IMR-90 (cell line): ENCODE data around the gene KIF16B. TPM values are rescaled to one million over a fixed set of nuclear protein-coding genes. Genes with fewer than 3 reads are reported as not detected.

Source experiments
- ATAC-seq: fragments of 200-7000 bp; cut with Tn5 transposase; 2 replicates; pipeline ENCODE4 v1.9.1; 2020; ENCODE audit warnings: low read depth, mild to moderate bottlenecking, moderate library complexity
- BruUV-seq: library from RNA; stranded (reverse); fragments of 400-500 nt; replicated peaks from 2 replicates; lab custom pipeline; 2021; lab: Mats Ljungman, UMichigan
- CTCF ChIA-PET: fragments of 300-600 bp; formaldehyde crosslinking; extraction: SDS; loops from one replicate; lab custom pipeline; 2021; ENCODE audit warnings: antibody characterized with exemption; lab: Yijun Ruan, JAX
- POLR2A ChIA-PET: fragments of 300-600 bp; sonication (Branson Sonifier 250); formaldehyde crosslinking; loops from one replicate; lab custom pipeline; 2022; ENCODE audit warnings: antibody characterized with exemption; ENCODE audit not compliant: unreplicated experiment; lab: Charles Lee
- DNase-seq: peaks from one replicate; pipeline ENCODE4 v3.0.0; 2013
- H2AFZ ChIP-seq: replicated peaks from 2 replicates; pipeline ENCODE3; 2013; ENCODE audit warnings: low read length, mild to moderate bottlenecking; ENCODE audit not compliant: poor library complexity
- H2AK5ac ChIP-seq: 2 replicates; pipeline ENCODE4 v1.6.1; 2013; ENCODE audit warnings: low read depth, low read length, inconsistent platforms
- H2AK9ac ChIP-seq: replicated peaks from 2 replicates; pipeline ENCODE3; 2013; ENCODE audit warnings: mild to moderate bottlenecking, low read depth, low read length, moderate library complexity; ENCODE audit not compliant: poor library complexity
- H2BK120ac ChIP-seq: 2 replicates; pipeline ENCODE4 v1.6.1; 2013; ENCODE audit warnings: low read depth, low read length, inconsistent platforms
- H2BK15ac ChIP-seq: 3 replicates; pipeline ENCODE4 v1.6.1; 2013; ENCODE audit warnings: low read depth, low read length, inconsistent platforms
- H2BK20ac ChIP-seq: 2 replicates; pipeline ENCODE4 v1.6.1; 2013; ENCODE audit warnings: low read depth, mild to moderate bottlenecking, inconsistent platforms, low read length, moderate library complexity
- H2BK5ac ChIP-seq: 2 replicates; pipeline ENCODE4 v1.6.1; 2013; ENCODE audit warnings: mild to moderate bottlenecking, low read depth, low read length, inconsistent platforms; ENCODE audit not compliant: poor library complexity, severe bottlenecking
- H3K14ac ChIP-seq: replicated peaks from 2 replicates; pipeline ENCODE4 v1.6.1; 2013; ENCODE audit warnings: low read depth, low read length, inconsistent platforms
- H3K18ac ChIP-seq: 2 replicates; pipeline ENCODE4 v1.6.1; 2013; ENCODE audit warnings: low read depth, low read length, control low read depth
- H3K23ac ChIP-seq: 2 replicates; pipeline ENCODE4 v1.6.1; 2013; ENCODE audit warnings: low read depth, low read length, inconsistent platforms
- H3K27ac ChIP-seq: 2 replicates; pipeline ENCODE4 v1.5.1; 2013; ENCODE audit warnings: mild to moderate bottlenecking, control low read depth, low read length; ENCODE audit not compliant: insufficient read depth
- H3K27me3 ChIP-seq: 2 replicates; pipeline ENCODE4 v1.6.1; 2013; ENCODE audit warnings: low read length; ENCODE audit not compliant: control insufficient read depth, insufficient read depth
- H3K36me3 ChIP-seq: 2 replicates; pipeline ENCODE4 v1.6.1; 2013; ENCODE audit warnings: low read length, mixed read lengths; ENCODE audit not compliant: control insufficient read depth, insufficient read depth
- H3K4ac ChIP-seq: 2 replicates; pipeline ENCODE4 v1.6.1; 2013; ENCODE audit warnings: low read depth, low read length, inconsistent platforms
- H3K4me1 ChIP-seq: 2 replicates; pipeline ENCODE4 v1.6.1; 2013; ENCODE audit warnings: low read length, mixed read lengths; ENCODE audit not compliant: control insufficient read depth, insufficient read depth
- H3K4me2 ChIP-seq: 2 replicates; pipeline ENCODE4 v1.6.1; 2013; ENCODE audit warnings: low read depth, mild to moderate bottlenecking, control low read depth, low read length, moderate library complexity
- H3K4me3 ChIP-seq: 2 replicates; pipeline ENCODE4 v1.5.1; 2013; ENCODE audit warnings: low read depth, mild to moderate bottlenecking, control low read depth, low read length, moderate library complexity; ENCODE audit not compliant: insufficient read depth
- H3K56ac ChIP-seq: 2 replicates; pipeline ENCODE4 v1.6.1; 2013; ENCODE audit warnings: low read length, inconsistent platforms; ENCODE audit not compliant: insufficient read depth; ENCODE audit errors: extremely low read depth
- H3K79me1 ChIP-seq, 2 experiments: 2 replicates each; pipeline ENCODE4 v1.6.1; 2013; ENCODE audit warnings: low read length in 2 of 2, inconsistent platforms in 1 of 2, low read depth in 1 of 2
- H3K9ac ChIP-seq: 2 replicates; pipeline ENCODE4 v1.6.1; 2013; ENCODE audit warnings: low read depth, low read length, control low read depth
- H3K9me1 ChIP-seq: 2 replicates; pipeline ENCODE4 v1.6.1; 2013; ENCODE audit warnings: low read length, inconsistent platforms; ENCODE audit not compliant: insufficient read depth
- H3K9me3 ChIP-seq: 2 replicates; pipeline ENCODE4 v1.6.1; 2013; ENCODE audit warnings: low read length; ENCODE audit not compliant: control insufficient read depth, insufficient read depth
- H4K20me1 ChIP-seq: 2 replicates; pipeline ENCODE4 v1.6.1; 2013; ENCODE audit warnings: low read length, inconsistent platforms; ENCODE audit not compliant: insufficient read depth
- H4K5ac ChIP-seq: 2 replicates; pipeline ENCODE4 v1.6.1; 2013; ENCODE audit warnings: mild to moderate bottlenecking, low read depth, low read length, control low read depth
- H4K8ac ChIP-seq, 2 experiments: 2 replicates each; pipeline ENCODE4 v1.6.1; 2013; ENCODE audit warnings: low read depth in 2 of 2, low read length in 2 of 2, control low read depth in 1 of 2, inconsistent platforms in 1 of 2
- H4K91ac ChIP-seq: 2 replicates; pipeline ENCODE4 v1.6.1; 2013; ENCODE audit warnings: low read depth, low read length, inconsistent platforms; ENCODE audit not compliant: insufficient read depth
- BHLHE40 ChIP-seq: fragments of 150-350 bp; IDR thresholded peaks from 2 replicates; pipeline ENCODE4 v1.6.1; 2016; ENCODE audit warnings: mild to moderate bottlenecking, low read depth, low read length
- CEBPB ChIP-seq: IDR thresholded peaks from 2 replicates; pipeline ENCODE4 v1.6.1; 2012; ENCODE audit warnings: low read depth, low read length, improper control_type of control experiment
- CHD1 ChIP-seq: IDR thresholded peaks from 2 replicates; pipeline ENCODE4 v1.6.1; 2012; ENCODE audit warnings: low read depth, low read length, improper control_type of control experiment
- CTCF ChIP-seq: conservative IDR thresholded peaks from 2 replicates; pipeline ENCODE4 v1.5.1; 2012; ENCODE audit warnings: mild to moderate bottlenecking, low read depth, low read length, improper control_type of control experiment
- ELK1 ChIP-seq: fragments of 150-350 bp; IDR thresholded peaks from 2 replicates; pipeline ENCODE4 v1.6.1; 2016; ENCODE audit warnings: low read depth, mild to moderate bottlenecking, low read length, moderate library complexity, borderline replicate concordance
- FOS ChIP-seq: fragments of 150-350 bp; IDR thresholded peaks from 2 replicates; pipeline ENCODE4 v1.6.1; 2016; ENCODE audit warnings: low read depth, low read length
- MAFK ChIP-seq: IDR thresholded peaks from 2 replicates; pipeline ENCODE4 v1.6.1; 2012; ENCODE audit warnings: low read depth, low read length, improper control_type of control experiment
- MAZ ChIP-seq: IDR thresholded peaks from 2 replicates; pipeline ENCODE4 v1.6.1; 2012; ENCODE audit warnings: low read depth, mild to moderate bottlenecking, low read length, improper control_type of control experiment, moderate library complexity, borderline replicate concordance
- MXI1 ChIP-seq: IDR thresholded peaks from 2 replicates; pipeline ENCODE4 v1.6.1; 2012; ENCODE audit warnings: low read depth, mild to moderate bottlenecking, low read length, moderate library complexity, borderline replicate concordance
- NFE2L2 ChIP-seq: fragments of 150-350 bp; IDR thresholded peaks from 2 replicates; pipeline ENCODE4 v1.6.1; 2016; ENCODE audit warnings: low read depth, mild to moderate bottlenecking, low read length
- POLR2A ChIP-seq: IDR thresholded peaks from 2 replicates; pipeline ENCODE4 v1.6.1; 2012; ENCODE audit warnings: mild to moderate bottlenecking, low read depth, low read length
- RAD21 ChIP-seq: IDR thresholded peaks from 2 replicates; pipeline ENCODE4 v1.6.1; 2012; ENCODE audit warnings: low read length, improper control_type of control experiment
- RCOR1 ChIP-seq: IDR thresholded peaks from 2 replicates; pipeline ENCODE4 v1.6.1; 2012; ENCODE audit warnings: mild to moderate bottlenecking, low read length, improper control_type of control experiment; ENCODE audit not compliant: insufficient replicate concordance
- RFX5 ChIP-seq: IDR thresholded peaks from 2 replicates; pipeline ENCODE4 v1.8.0; 2012; ENCODE audit warnings: low read depth, mild to moderate bottlenecking, low read length, moderate library complexity
- SMC3 ChIP-seq: fragments of 150-350 bp; IDR thresholded peaks from 2 replicates; pipeline ENCODE4 v1.6.1; 2016; ENCODE audit warnings: low read depth, mild to moderate bottlenecking, antibody characterized with exemption, low read length, moderate library complexity
- USF2 ChIP-seq: fragments of 150-350 bp; IDR thresholded peaks from 2 replicates; pipeline ENCODE4 v1.6.1; 2017; ENCODE audit warnings: mild to moderate bottlenecking, antibody characterized with exemption, low read length, low read depth
- WGBS, 2 experiments: methylation state at CpG; one replicate each; pipeline versions ENCODE4 v1.1.5 to v1.1.7; 2013; ENCODE audit warnings: missing lambda C conversion rate in 2 of 2; ENCODE audit not compliant: insufficient read length in 1 of 2; ENCODE audit errors: extremely low coverage in 2 of 2; 5-methylcytosine and 5-hydroxymethylcytosine counted together
- dilution Hi-C: fragments of 300-500 bp; cut with HindIII; formaldehyde crosslinking; loops from one replicate; pipeline ENCODE4 v1.14.3; 2018; ENCODE audit warnings: low sequenced_read_pairs; ENCODE audit not compliant: unreplicated experiment
- in situ Hi-C: fragments of 300-500 bp; cut with MboI; formaldehyde crosslinking; loops from 3 replicates; pipeline ENCODE4 v1.14.3; 2019; ENCODE audit warnings: low sequenced_read_pairs, inconsistent platforms, mixed read lengths
- intact Hi-C: fragments of 100-400 bp; cut with micrococcal nuclease; formaldehyde crosslinking; loops from 2 replicates; pipeline ENCODE4 v1.10.0; 2022
- polyA plus RNA-seq, 3 experiments: library from polyadenylated mRNA; depleted of rRNA; stranded (reverse); fragments of >200 nt; gene quantifications; 2 replicates each; pipeline ENCODE4 v1.2.3, GENCODE V29; 2012; ENCODE audit warnings: low replicate concordance in 1 of 3
- total RNA-seq: library from RNA; depleted of rRNA; stranded (reverse); fragments of >200 nt; gene quantifications from 2 replicates; pipeline ENCODE4 v1.2.3, GENCODE V29; 2012

KIF16B gene
- total and polyA plus RNA-seq, 2 of the 4 experiments (the other 2 are of a cell fraction): 4.7 to 10.0 TPM

- ChIA-PET POLR2A (no interaction called here), CTCF (no interaction called here)
- Histone ChIP-seq H4K20me1 (no peaks in the 10 kb centered on the region), H3K36me3 (no peaks in the 10 kb centered on the region), H2AK9ac (no peak overlapping the region), H3K27me3 (no peaks in the 10 kb centered on the region), H3K4ac (no peak overlapping the region), H3K14ac (no peak overlapping the region), H2BK15ac (no peak overlapping the region), H3K23ac (no peak overlapping the region; the same call in 1 of the 2 replicates), H3K4me1 (no peaks in the 10 kb centered on the region), H4K5ac (no peak overlapping the region), H2BK120ac (no peak overlapping the region), H2AFZ (no peak overlapping the region), H3K18ac (no peak overlapping the region), H3K4me2 (no peak overlapping the region), H2BK20ac (no peak overlapping the region), H4K8ac (no peak overlapping the region), H3K9ac (no peak overlapping the region), H3K4me3 (no peak overlapping the region), H3K27ac (no peak overlapping the region), H2BK5ac (no peak overlapping the region), H3K79me1 (no peaks in the 10 kb centered on the region), H4K91ac (no peak overlapping the region), H3K9me1 (no peaks in the 10 kb centered on the region), H3K9me3 (no peaks in the 10 kb centered on the region), H3K56ac (no peak overlapping the region), H2AK5ac (no peak overlapping the region)
- intact Hi-C loops: no loop called here
- no CpG with 5 or more reads among the region's 1 CpG for WGBS, 2 experiments
- no peak for DNase-seq
- BruUV-seq: no TSS peak
- dilution Hi-C loops: no loop called here
- ATAC-seq: no peak
- in situ Hi-C loops: no loop called here
- no peak for TF ChIP-seq CHD1
- TF ChIP-seq USF2: no peak
- TF ChIP-seq MAFK: no peak
- no peak for TF ChIP-seq RFX5
- TF ChIP-seq RCOR1: no peak
- no peak for TF ChIP-seq SMC3
- no peak for TF ChIP-seq POLR2A
- no peak for TF ChIP-seq NFE2L2
- no peak for TF ChIP-seq RAD21
- TF ChIP-seq ELK1: no peak
- no peak for TF ChIP-seq CTCF
- TF ChIP-seq FOS: no peak
- TF ChIP-seq BHLHE40: no peak
- TF ChIP-seq MAZ: no peak
- TF ChIP-seq CEBPB: no peak
- no peak for TF ChIP-seq MXI1
Measured at GRCh38 chr20:16353417-16353781, 219.8 kb downstream of the KIF16B start.
